GM12864 (cell line): Measurements from ENCODE around the gene CERS1.

Experiments used
- DNase-seq: peaks from one replicate; pipeline ENCODE4 v3.0.0-alpha.2; 2011; ENCODE audit warnings: low read depth
- H3K4me3 ChIP-seq: 2 replicates; pipeline ENCODE4 v1.5.1; 2011; ENCODE audit warnings: mild to moderate bottlenecking, low read depth, low read length, control low read depth
- CTCF ChIP-seq: IDR thresholded peaks from 2 replicates; pipeline ENCODE4 v1.5.1; 2011; ENCODE audit warnings: low read depth, mild to moderate bottlenecking, moderate library complexity, low read length, control low read depth, inconsistent platforms; ENCODE audit errors: missing control alignments

The CERS1 gene

GRCh38 chr19:18865106-18865972 is 30.6 kb downstream of the CERS1 start:
- no peak for DNase-seq
- H3K4me3 ChIP-seq = no peak overlapping the region
- TF ChIP-seq CTCF = no peak

- TF ChIP-seq CTCF = no peak
- DNase-seq = no peak
- H3K4me3 ChIP-seq = no peak overlapping the region
These were observed 32.1 kb downstream of the CERS1 start for GRCh38 chr19:18863843-18864362.

- TF ChIP-seq CTCF = no peak
- H3K4me3 ChIP-seq = no peak overlapping the region
- DNase-seq = no peak
These were observed 32.7 kb downstream of the CERS1 start for GRCh38 chr19:18862976-18863842.

GRCh38 chr19:18861917-18862316 is 34.0 kb downstream of the CERS1 start:
- DNase-seq = no peak
- no peak overlapping the region for H3K4me3 ChIP-seq
- no peak for TF ChIP-seq CTCF

- DNase-seq = no peak
- no peak for TF ChIP-seq CTCF
- no peak overlapping the region for H3K4me3 ChIP-seq
These were observed 34.7 kb downstream of the CERS1 start for GRCh38 chr19:18861235-18861634.

- no peak overlapping the region for H3K4me3 ChIP-seq
- DNase-seq = no peak
- no peak for TF ChIP-seq CTCF
These were observed 35.2 kb downstream of the CERS1 start for GRCh38 chr19:18860725-18861124.
